Spleen (tissue), 11 donors: ENCODE measurements around the gene NPRL2. TPM values are rescaled to one million over a fixed set of nuclear protein-coding genes. Genes with fewer than 3 reads are reported as not detected.
A peak's percentile ranks its signal among the peaks of the same experiment; 100 is the strongest.

Experiments
- DNase-seq: peaks from one replicate; pipeline ENCODE4 v3.0.0-alpha.2; 2020
- H3K27ac ChIP-seq, 8 donors: fragments of 200-600 bp; sonication (generic) in 7 of 8; 1 replicate in 4 of 8; 2 replicates in 4 of 8; pipeline versions ENCODE4 v1.5.0 to v1.8.0; 2016 to 2021; ENCODE audit warnings: inconsistent platforms in 4 of 8, mild to moderate bottlenecking in 4 of 8, moderate library complexity in 1 of 8
- H3K27me3 ChIP-seq, 7 donors: fragments of 200-600 bp; sonication (generic) in 6 of 7; replicated peaks in 1 of 7; 1 replicate in 4 of 7; 2 replicates in 3 of 7; pipeline versions ENCODE4 v1.5.0 to v1.8.0; 2016 to 2021; ENCODE audit warnings: inconsistent platforms in 3 of 7, mild to moderate bottlenecking in 1 of 7
- H3K36me3 ChIP-seq, 6 donors: fragments of 200-600 bp; sonication (generic) in 5 of 6; 1 replicate in 4 of 6; 2 replicates in 2 of 6; pipeline versions ENCODE4 v1.5.0 to v1.8.0; 2016 to 2021; ENCODE audit warnings: inconsistent platforms in 2 of 6
- H3K4me1 ChIP-seq, 6 donors: fragments of 200-600 bp; sonication (generic) in 5 of 6; 1 replicate in 3 of 6; 2 replicates in 3 of 6; pipeline versions ENCODE4 v1.5.0 to v1.8.0; 2016 to 2021; ENCODE audit warnings: inconsistent platforms in 3 of 6
- H3K4me3 ChIP-seq, 8 donors: fragments of 200-600 bp; sonication (generic) in 7 of 8; 1 replicate in 4 of 8; 2 replicates in 4 of 8; pipeline versions ENCODE4 v1.5.0 to v1.8.0; 2016 to 2021; ENCODE audit warnings: inconsistent platforms in 4 of 8, mild to moderate bottlenecking in 4 of 8, moderate library complexity in 2 of 8
- H3K9me3 ChIP-seq, 8 donors: fragments of 200-600 bp; sonication (generic) in 7 of 8; 1 replicate in 4 of 8; 2 replicates in 4 of 8; pipeline versions ENCODE4 v1.5.0 to v1.8.0; 2016 to 2021; ENCODE audit warnings: inconsistent platforms in 4 of 8
- CTCF ChIP-seq, 11 experiments: fragments of 200-600 bp in 7 of 11; fragments of 450-650 bp in 4 of 11; sonication (generic) in 4 of 11; IDR thresholded peaks in 8 of 11; conservative IDR thresholded peaks in 3 of 11; 1 replicate in 7 of 11; 2 replicates in 4 of 11; pipeline versions ENCODE4 v1.4.0 to v1.8.0; 2016 to 2021; ENCODE audit warnings: antibody characterized with exemption in 11 of 11, inconsistent platforms in 4 of 11, mild to moderate bottlenecking in 1 of 11
- POLR2A ChIP-seq, 3 donors: fragments of 450-650 bp; IDR thresholded peaks; one replicate each; pipeline ENCODE4 v1.5.1; 2017; ENCODE audit warnings: antibody characterized with exemption in 3 of 3, mild to moderate bottlenecking in 1 of 3
- POLR2AphosphoS5 ChIP-seq, 3 donors: sonication (generic); formaldehyde crosslinking; IDR thresholded peaks; one replicate each; pipeline ENCODE4 v1.5.1; 2017; ENCODE audit warnings: antibody characterized with exemption in 3 of 3
- WGBS, 5 donors: extraction: QIAGEN DNeasy Blood & Tissue Kit in 3 of 5; methylation state at CpG; one replicate each; pipeline versions ENCODE4 v1.1.5 to v1.1.7; 2013 to 2018; 5-methylcytosine and 5-hydroxymethylcytosine counted together
- intact Hi-C: fragments of 100-400 bp; cut with DNase I; formaldehyde crosslinking; loops from one replicate; pipeline ENCODE4 v1.15.0; 2023; ENCODE audit warnings: low total_unique reads
- polyA plus RNA-seq, 3 donors: library from polyadenylated mRNA; stranded (reverse); fragments of 200-250 nt; gene quantifications; one replicate each; pipeline ENCODE4 v1.2.1, GENCODE V29; 2013
- total RNA-seq, 7 donors: library from RNA; depleted of rRNA in 3 of 7; stranded (reverse); fragments of >200 nt in 3 of 7; fragmentation: NEBNext Ultra II Directional in 4 of 7; extraction: Animal tissue kit (Norgen Biotek cat#: 25700) in 4 of 7; gene quantifications; one replicate each; pipeline versions ENCODE4 v1.1.0 to v1.2.1, GENCODE V29; 2016 to 2021
- donor health status: healthy with polysubstance abuse.
- donor health status: DM: no; HTN: no; CAD: no; lungs with moderate emphysema.
- donor health status: DM: no; HTN: no; CAD: no.
- donor health status: Bipolar disorder and iron deficiency.
- donor health status: healthy.
- donor health status: DM: no; HTN: no; CAD: no.
- donor health status: DM: yes; HTN: yes; CAD: no.

Gene NPRL2
- total and polyA plus RNA-seq, 10 donors, result 17.8 to 31.2 (median 22.9) TPM

GRCh38 chr3:50364573-50365079, 14.1 kb upstream of the NPRL2 start:
- peaks cover 0 to under 1% (median 0%) of the 10 kb centered on the region in 7 donors for H3K27me3 ChIP-seq
- H3K27ac ChIP-seq, result peak overlapping the region in 6 of 8 donors; percentile 72 to 87 (median 79)
- no peak for TF ChIP-seq CTCF (IDR thresholded peaks at IDR 0.05 in 8 of 11, conservative IDR thresholded peaks at IDR 0.05 in 3 of 11)
- no peak for TF ChIP-seq POLR2A (IDR thresholded peaks at IDR 0.05)
- no peak for TF ChIP-seq POLR2AphosphoS5 (IDR thresholded peaks at IDR 0.05)
- H3K9me3 ChIP-seq, result no peaks in the 10 kb centered on the region
- no peaks in the 10 kb centered on the region for H3K36me3 ChIP-seq
- peaks cover 0 to 44% (median 24%) of the 10 kb centered on the region in 6 donors for H3K4me1 ChIP-seq
- H3K4me3 ChIP-seq, result peak overlapping the region; percentile 39 to 81 (median 58)
- WGBS, 5 donors, result 13 to 43% (median 17%) methylated on average over 14 to 48 of the region's 48 CpGs
- DNase-seq, result peak; percentile 90
- intact Hi-C loops, result no loop called here

GRCh38 chr3:50359760-50360110, 9.2 kb upstream of the NPRL2 start:
- no peaks in the 10 kb centered on the region for H3K9me3 ChIP-seq
- 20 to 37% (median 27%) methylated on average over 7 to 8 of the region's 8 CpGs for WGBS, 5 donors
- peak overlapping the region in 4 of 8 donors; percentile 90 to 93 (median 92) for H3K27ac ChIP-seq
- H3K36me3 ChIP-seq, result peaks cover 0 to 39% (median 18%) of the 10 kb centered on the region in 6 donors
- H3K4me1 ChIP-seq, result peaks cover 29 to 60% (median 52%) of the 10 kb centered on the region in 6 donors
- no peak for DNase-seq
- TF ChIP-seq POLR2A (IDR thresholded peaks at IDR 0.05) (no peak), CTCF (IDR thresholded peaks at IDR 0.05 in 8 of 11, conservative IDR thresholded peaks at IDR 0.05 in 3 of 11) (no peak)
- H3K4me3 ChIP-seq, result peak overlapping the region in 5 of 8 donors; percentile 63 to 97 (median 83)
- intact Hi-C loops, result no loop called here
- no peaks in the 10 kb centered on the region for H3K27me3 ChIP-seq

- TF ChIP-seq CTCF (IDR thresholded peaks at IDR 0.05 in 8 of 11, conservative IDR thresholded peaks at IDR 0.05 in 3 of 11) (peak in 1 of 11 experiments; percentile 23), POLR2AphosphoS5 (IDR thresholded peaks at IDR 0.05) (peak; percentile 91 to 95 (median 93)), POLR2A (IDR thresholded peaks at IDR 0.05) (peak in 2 of 3 donors; percentile 12 to 54)
- peaks cover 29 to 60% (median 48%) of the 10 kb centered on the region in 6 donors for H3K4me1 ChIP-seq
- H3K36me3 ChIP-seq, result peaks cover 0 to 45% (median 24%) of the 10 kb centered on the region in 6 donors
- peak within 1 kb of the TSS; percentile 61 to 97 (median 86) for H3K4me3 ChIP-seq
- WGBS, 5 donors, result 1 to 4% (median 2%) methylated on average over 19 to 64 of the region's 64 CpGs
- DNase-seq, result peak; percentile 99
- H3K27me3 ChIP-seq, result no peaks in the 10 kb centered on the region
- peak within 1 kb of the TSS; percentile 70 to 93 (median 89) for H3K27ac ChIP-seq
- intact Hi-C loops, result no loop called here
- no peaks in the 10 kb centered on the region for H3K9me3 ChIP-seq
Measured at GRCh38 chr3:50358911-50359759, 8.6 kb upstream of the NPRL2 start, which contains the start of gene TMEM115. TMEM115 (minus strand) TSS chr3:50359521; CDS start chr3:50359063, 458 bp downstream.
